Naive thymus-derived CD4-positive, alpha-beta T cell (primary cell): ENCODE data around the gene IFI44. TPM values are rescaled to one million over a fixed set of nuclear protein-coding genes. Genes with fewer than 3 reads are reported as not detected.

Experiments used
- ATAC-seq: fragments of 150-1000 bp; cut with Tn5 transposase; 2 replicates; pipeline ENCODE4 v1.10.0; 2021; ENCODE audit warnings: mild to moderate bottlenecking, moderate library complexity
- CTCF ChIA-PET: fragments of 350-600 bp; sonication (Branson Sonifier 250); formaldehyde crosslinking; loops from one replicate; lab custom pipeline; 2021; ENCODE audit warnings: antibody characterized with exemption; lab: Charles Lee
- POLR2A ChIA-PET: fragments of 350-600 bp; sonication (Branson Sonifier 250); formaldehyde crosslinking; loops from one replicate; lab custom pipeline; 2021; ENCODE audit warnings: antibody characterized with exemption, inconsistent platforms; lab: Charles Lee
- DNase-seq, 9 donors: peaks; one replicate each; pipeline versions ENCODE4 v3.0.0 to v3.0.0-alpha.2; 2020 to 2022; ENCODE audit warnings: mixed read lengths in 1 of 9
- H3K27ac ChIP-seq: one replicate; pipeline ENCODE4 v1.7.0; 2013; ENCODE audit warnings: mild to moderate bottlenecking, low read depth, low read length, moderate library complexity
- H3K27me3 ChIP-seq, 2 donors: one replicate each; pipeline ENCODE4 v1.7.0; 2013; ENCODE audit warnings: low read length in 2 of 2, mild to moderate bottlenecking in 2 of 2, moderate library complexity in 2 of 2; ENCODE audit not compliant: control insufficient read depth in 2 of 2, insufficient read depth in 2 of 2
- H3K36me3 ChIP-seq, 3 experiments: 1 replicate in 2 of 3; 2 replicates in 1 of 3; pipeline ENCODE4 v1.7.0; 2013; ENCODE audit warnings: low read length in 3 of 3, mild to moderate bottlenecking in 3 of 3, moderate library complexity in 1 of 3; ENCODE audit not compliant: insufficient read depth in 3 of 3, control insufficient read depth in 2 of 3
- H3K4me1 ChIP-seq, 2 donors: one replicate each; pipeline ENCODE4 v1.7.0; 2013; ENCODE audit warnings: low read length in 2 of 2, mild to moderate bottlenecking in 2 of 2, moderate library complexity in 1 of 2; ENCODE audit not compliant: control insufficient read depth in 2 of 2, insufficient read depth in 2 of 2
- H3K4me3 ChIP-seq: 2 replicates; pipeline ENCODE4 v1.7.0; 2013; ENCODE audit warnings: mild to moderate bottlenecking, low read length
- H3K9me3 ChIP-seq, 3 experiments: 1 replicate in 2 of 3; 2 replicates in 1 of 3; pipeline ENCODE4 v1.7.0; 2013; ENCODE audit warnings: low read length in 3 of 3; ENCODE audit not compliant: control insufficient read depth in 2 of 3
- H3K27ac Mint-ChIP-seq, 9 donors: one replicate each; pipeline ENCODE4 v1.8.0; 2020 to 2022; ENCODE audit warnings: mixed read lengths in 9 of 9, mild to moderate bottlenecking in 8 of 9, moderate library complexity in 5 of 9, inconsistent platforms in 2 of 9
- H3K27me3 Mint-ChIP-seq, 5 donors: one replicate each; pipeline ENCODE4 v1.8.0; 2021 to 2022; ENCODE audit warnings: mixed read lengths in 5 of 5, mild to moderate bottlenecking in 1 of 5
- H3K36me3 Mint-ChIP-seq, 5 donors: one replicate each; pipeline ENCODE4 v1.8.0; 2020 to 2022; ENCODE audit warnings: mixed read lengths in 5 of 5, mild to moderate bottlenecking in 3 of 5, inconsistent platforms in 1 of 5
- H3K4me1 Mint-ChIP-seq, 7 donors: one replicate each; pipeline ENCODE4 v1.8.0; 2020 to 2022; ENCODE audit warnings: mixed read lengths in 7 of 7, mild to moderate bottlenecking in 3 of 7, inconsistent platforms in 1 of 7
- H3K4me3 Mint-ChIP-seq, 10 donors: one replicate each; pipeline ENCODE4 v1.8.0; 2020 to 2022; ENCODE audit warnings: mild to moderate bottlenecking in 10 of 10, mixed read lengths in 10 of 10, moderate library complexity in 6 of 10, inconsistent platforms in 2 of 10
- H3K9me3 Mint-ChIP-seq, 11 donors: one replicate each; pipeline ENCODE4 v1.8.0; 2020 to 2022; ENCODE audit warnings: mixed read lengths in 11 of 11, mild to moderate bottlenecking in 4 of 11, inconsistent platforms in 1 of 11, moderate library complexity in 1 of 11
- intact Hi-C, 2 donors: fragments of 100-400 bp; cut with micrococcal nuclease; formaldehyde crosslinking; loops; one replicate each; pipeline ENCODE4 v1.15.1; 2023
- polyA plus RNA-seq, 2 donors: library from polyadenylated mRNA; unstranded; fragments of 300-500 nt; fragmentation: Illumina TruSeq; gene quantifications; one replicate each; pipeline ENCODE4 v1.2.3, GENCODE V29; 2021
- total RNA-seq, 6 experiments: library from RNA in 5 of 6; stranded (reverse) in 5 of 6; gene quantifications; 1 replicate in 5 of 6; 2 replicates in 1 of 6; pipeline ENCODE4 v1.2.3 and lab custom pipeline; 2021 to 2026

IFI44 gene
- total and polyA plus RNA-seq, 7 experiments from 2014 or later, result 9.8 to 142 (median 25.4) TPM

GRCh38 chr1:78652019-78652560 is 2.5 kb downstream of the IFI44 start:
- Histone ChIP-seq H3K4me3 (peak overlapping the region; percentile 68), H3K4me1 (peaks cover 22 to 24% of the 10 kb centered on the region in 2 donors), H3K9me3 (no peaks in the 10 kb centered on the region), H3K36me3 (peaks cover 0 to 12% (median 0%) of the 10 kb centered on the region in 3 experiments), H3K27me3 (no peaks in the 10 kb centered on the region), H3K27ac (no peak overlapping the region)
- Mint-ChIP-seq H3K9me3 (peaks cover 0 to 12% (median 5%) of the 10 kb centered on the region in 11 donors), H3K4me1 (peaks cover 26 to 68% (median 50%) of the 10 kb centered on the region in 7 donors), H3K36me3 (peaks cover under 1 to 53% (median 22%) of the 10 kb centered on the region in 5 donors), H3K27ac (peak overlapping the region in 8 of 9 donors; percentile 44 to 97 (median 90)), H3K27me3 (no peaks in the 10 kb centered on the region), H3K4me3 (peak overlapping the region; percentile 81 to 100 (median 92))
- no peak for DNase-seq
- intact Hi-C loops, result no loop called here
- POLR2A ChIA-PET, result no interaction called here
- no peak for ATAC-seq
- CTCF ChIA-PET, result no interaction called here

DNA sequence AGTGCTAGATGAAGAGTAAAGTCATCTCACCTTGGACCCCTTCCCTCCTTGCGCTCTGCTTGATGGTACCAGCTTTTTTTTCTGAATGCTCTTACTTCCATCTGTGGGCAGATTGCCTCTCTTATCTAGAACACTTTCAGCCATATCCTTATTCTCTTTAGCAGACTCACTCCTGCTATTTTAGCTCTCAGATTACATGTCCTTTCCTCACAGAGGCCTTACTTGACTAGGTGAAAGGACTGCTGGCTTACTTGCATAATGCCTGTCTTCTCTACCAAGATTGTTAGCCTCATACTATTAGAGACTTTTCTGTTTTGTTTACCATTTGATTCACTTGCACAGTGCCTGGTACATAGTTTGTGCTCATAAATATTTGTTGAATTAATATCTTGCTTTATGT is 9.3 kb downstream of the IFI44 start:
- Histone ChIP-seq H3K27me3 (no peaks in the 10 kb centered on the region), H3K9me3 (no peaks in the 10 kb centered on the region), H3K36me3 (peaks cover 0 to 59% (median 7%) of the 10 kb centered on the region in 3 experiments), H3K4me3 (no peak overlapping the region), H3K4me1 (peaks cover 0 to 1% of the 10 kb centered on the region in 2 donors), H3K27ac (no peak overlapping the region)
- Mint-ChIP-seq H3K9me3 (no peaks in the 10 kb centered on the region), H3K27me3 (no peaks in the 10 kb centered on the region), H3K27ac (peak overlapping the region in 4 of 9 donors; percentile 2 to 59 (median 23)), H3K4me3 (no peak overlapping the region), H3K4me1 (peaks cover 6 to 52% (median 30%) of the 10 kb centered on the region in 7 donors), H3K36me3 (peaks cover 24 to 62% (median 54%) of the 10 kb centered on the region in 5 donors)
- intact Hi-C loops, result no loop called here
- ChIA-PET POLR2A (interaction anchor here (1.2 kb wide), 1 partner anchor 8 kb away, joined by 7 read pairs; no protein-coding TSS in a partner anchor), CTCF (interaction anchor here (1.8 kb wide), 1 partner anchor 41 kb away, joined by 6 read pairs; no protein-coding TSS in a partner anchor)
- no peak for DNase-seq
- no peak for ATAC-seq

DNA sequence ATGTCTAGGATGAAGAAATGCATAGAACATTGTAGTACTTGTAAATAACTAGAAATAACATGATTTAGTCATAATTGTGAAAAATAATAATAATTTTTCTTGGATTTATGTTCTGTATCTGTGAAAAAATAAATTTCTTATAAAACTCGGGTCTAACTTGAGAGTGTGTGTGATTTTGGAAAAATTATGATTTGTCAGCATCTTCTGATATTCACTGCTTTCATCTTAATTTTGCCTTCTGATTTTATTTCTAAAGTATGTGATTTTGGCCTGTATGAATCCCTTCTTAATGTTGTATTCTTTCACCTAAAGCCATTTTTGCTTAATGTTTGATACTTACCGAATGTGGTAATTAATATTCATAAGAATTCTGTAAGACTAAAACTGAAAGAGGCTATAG is 14.3 kb downstream of the IFI44 start:
- peaks cover 17 to 46% (median 28%) of the 10 kb centered on the region in 5 donors for H3K36me3 Mint-ChIP-seq
- no peak overlapping the region for H3K27ac ChIP-seq
- ATAC-seq (no peak), DNase-seq (no peak)
- intact Hi-C loops, result no loop called here
- H3K9me3 ChIP-seq, result no peaks in the 10 kb centered on the region
- peaks cover 3 to 20% (median 10%) of the 10 kb centered on the region in 7 donors for H3K4me1 Mint-ChIP-seq
- H3K27ac Mint-ChIP-seq, result peak overlapping the region in 3 of 9 donors; percentile 6 to 56 (median 18)
- POLR2A ChIA-PET, result no interaction called here
- H3K27me3 ChIP-seq, result no peaks in the 10 kb centered on the region
- H3K9me3 Mint-ChIP-seq, result no peaks in the 10 kb centered on the region
- H3K27me3 Mint-ChIP-seq, result no peaks in the 10 kb centered on the region
- CTCF ChIA-PET, result no interaction called here
- peaks cover 0 to 37% (median 6%) of the 10 kb centered on the region in 3 experiments for H3K36me3 ChIP-seq
- no peaks in the 10 kb centered on the region for H3K4me1 ChIP-seq
- H3K4me3 ChIP-seq, result no peak overlapping the region
- H3K4me3 Mint-ChIP-seq, result no peak overlapping the region

DNA sequence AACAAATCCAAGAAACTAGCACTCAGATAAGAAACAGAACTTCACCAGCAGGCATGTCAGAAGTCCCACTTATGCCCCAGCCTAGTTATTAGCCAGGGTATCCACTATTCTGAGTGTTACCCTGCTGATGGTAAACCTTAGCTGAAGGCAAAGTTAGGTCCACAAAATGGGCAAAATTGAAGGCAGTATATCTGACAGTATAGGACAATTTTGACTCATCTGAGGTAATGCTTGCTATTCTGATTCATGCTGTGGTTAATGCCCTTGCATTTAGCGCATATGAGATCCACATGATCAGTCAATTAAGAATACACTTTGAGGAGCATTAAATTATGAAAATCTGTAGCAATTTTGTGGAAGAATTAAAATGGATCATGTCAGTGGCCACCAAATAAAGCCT is 15.1 kb downstream of the IFI44 start:
- Histone ChIP-seq H3K27ac (no peak overlapping the region), H3K27me3 (no peaks in the 10 kb centered on the region), H3K9me3 (no peaks in the 10 kb centered on the region), H3K4me3 (no peak overlapping the region), H3K36me3 (peaks cover 0 to 29% (median 0%) of the 10 kb centered on the region in 3 experiments), H3K4me1 (no peaks in the 10 kb centered on the region)
- H3K4me1 Mint-ChIP-seq, result peaks cover 0 to 16% (median 4%) of the 10 kb centered on the region in 7 donors
- no peak overlapping the region for H3K4me3 Mint-ChIP-seq
- POLR2A ChIA-PET, result interaction anchor here (0.9 kb wide), 1 partner anchor 13 kb away, joined by 3 read pairs; no protein-coding TSS in a partner anchor
- CTCF ChIA-PET, result interaction anchor here (0.6 kb wide), 1 partner anchor 10 kb away, joined by 3 read pairs; no protein-coding TSS in a partner anchor
- DNase-seq, result no peak
- no peaks in the 10 kb centered on the region for H3K9me3 Mint-ChIP-seq
- no peak for ATAC-seq
- H3K27ac Mint-ChIP-seq, result peak overlapping the region in 2 of 9 donors; percentile 6 to 12
- no peaks in the 10 kb centered on the region for H3K27me3 Mint-ChIP-seq
- intact Hi-C loops, result no loop called here
- peaks cover 10 to 40% (median 20%) of the 10 kb centered on the region in 5 donors for H3K36me3 Mint-ChIP-seq

DNA sequence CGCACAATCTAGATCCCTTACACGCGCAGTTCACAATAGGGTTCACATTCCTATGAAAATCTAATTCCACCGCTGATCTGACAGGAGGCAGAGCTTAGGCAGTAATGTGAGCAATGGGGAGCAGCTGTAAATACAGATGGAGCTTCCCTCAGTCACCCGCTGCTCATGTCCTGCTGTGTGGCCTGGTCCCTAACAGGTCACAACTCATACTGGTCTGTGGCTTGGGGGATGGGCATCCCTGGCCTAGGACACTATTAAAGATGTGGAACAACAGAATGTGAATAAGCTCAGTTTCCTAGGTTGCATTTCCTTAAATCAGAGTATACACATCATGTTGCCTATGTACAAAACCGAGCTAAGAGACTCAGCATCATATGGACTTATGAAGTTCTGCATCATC is 16.2 kb downstream of the IFI44 start:
- ChIA-PET POLR2A (interaction anchor here (0.6 kb wide), 1 partner anchor 42 kb away, joined by 4 read pairs; no protein-coding TSS in a partner anchor), CTCF (no interaction called here)
- Mint-ChIP-seq H3K27ac (peak overlapping the region in 1 of 9 donors; percentile 56), H3K27me3 (no peaks in the 10 kb centered on the region), H3K36me3 (peaks cover 8 to 33% (median 18%) of the 10 kb centered on the region in 5 donors), H3K4me3 (no peak overlapping the region), H3K4me1 (peaks cover 0 to 15% (median 4%) of the 10 kb centered on the region in 7 donors), H3K9me3 (no peaks in the 10 kb centered on the region)
- intact Hi-C loops, result no loop called here
- DNase-seq (no peak), ATAC-seq (no peak)
- H3K27ac ChIP-seq, result no peak overlapping the region
- H3K4me3 ChIP-seq, result no peak overlapping the region
- no peaks in the 10 kb centered on the region for H3K27me3 ChIP-seq
- no peaks in the 10 kb centered on the region for H3K4me1 ChIP-seq
- H3K9me3 ChIP-seq, result no peaks in the 10 kb centered on the region
- H3K36me3 ChIP-seq, result peaks cover 0 to 19% (median 0%) of the 10 kb centered on the region in 3 experiments

GRCh38 chr1:78667939-78668338 is 18.3 kb downstream of the IFI44 start:
- intact Hi-C loops, result no loop called here

More at GRCh38 chr1:78667939-78668338, 18.3 kb downstream of the IFI44 start:
- no peak for ATAC-seq
- Mint-ChIP-seq H3K36me3 (peaks cover 7 to 26% (median 7%) of the 10 kb centered on the region in 5 donors), H3K27ac (no peak overlapping the region), H3K27me3 (no peaks in the 10 kb centered on the region), H3K4me1 (peaks cover 0 to 24% (median 8%) of the 10 kb centered on the region in 7 donors), H3K9me3 (no peaks in the 10 kb centered on the region), H3K4me3 (no peak overlapping the region)
- ChIA-PET CTCF (interaction anchor here (8.8 kb wide), 1 partner anchor 47 kb away, joined by 67 read pairs; the partner anchor contains the start of gene IFI44L), POLR2A (no interaction called here)
- Histone ChIP-seq H3K27me3 (no peaks in the 10 kb centered on the region), H3K27ac (no peak overlapping the region), H3K9me3 (no peaks in the 10 kb centered on the region), H3K4me3 (no peak overlapping the region), H3K36me3 (peaks cover 0 to 5% (median 0%) of the 10 kb centered on the region in 3 experiments), H3K4me1 (no peaks in the 10 kb centered on the region)
- DNase-seq, result no peak
